Nephron progenitor cell (in vitro differentiated cells): ENCODE results near the gene CYSRT1.

Experiments
- DNase-seq: peaks from one replicate; pipeline ENCODE4 v3.0.0; 2021
- H3K27ac Mint-ChIP-seq: 2 replicates; pipeline ENCODE4 v1.8.0; 2021; ENCODE audit warnings: mild to moderate bottlenecking, moderate library complexity, mixed read lengths
- H3K27me3 Mint-ChIP-seq: 2 replicates; pipeline ENCODE4 v1.8.0; 2021; ENCODE audit warnings: mild to moderate bottlenecking, low read depth, mixed read lengths; ENCODE audit not compliant: poor library complexity
- H3K36me3 Mint-ChIP-seq: 2 replicates; pipeline ENCODE4 v1.8.0; 2021; ENCODE audit warnings: low read depth, mixed read lengths
- H3K4me1 Mint-ChIP-seq: 2 replicates; pipeline ENCODE4 v1.8.0; 2021; ENCODE audit warnings: mixed read lengths
- H3K4me3 Mint-ChIP-seq: 2 replicates; pipeline ENCODE4 v1.8.0; 2021; ENCODE audit warnings: mild to moderate bottlenecking, moderate library complexity, mixed read lengths
- H3K9me3 Mint-ChIP-seq: 2 replicates; pipeline ENCODE4 v1.8.0; 2021; ENCODE audit warnings: mild to moderate bottlenecking, moderate library complexity, mixed read lengths
- TF ChIP-seq, protein P1 (sequence below): fragments of 200-600 bp; sonication (generic); IDR thresholded peaks from 2 replicates; pipeline ENCODE4 v1.5.0; 2021; ENCODE audit warnings: antibody characterized with exemption

CYSRT1 gene

DNA sequence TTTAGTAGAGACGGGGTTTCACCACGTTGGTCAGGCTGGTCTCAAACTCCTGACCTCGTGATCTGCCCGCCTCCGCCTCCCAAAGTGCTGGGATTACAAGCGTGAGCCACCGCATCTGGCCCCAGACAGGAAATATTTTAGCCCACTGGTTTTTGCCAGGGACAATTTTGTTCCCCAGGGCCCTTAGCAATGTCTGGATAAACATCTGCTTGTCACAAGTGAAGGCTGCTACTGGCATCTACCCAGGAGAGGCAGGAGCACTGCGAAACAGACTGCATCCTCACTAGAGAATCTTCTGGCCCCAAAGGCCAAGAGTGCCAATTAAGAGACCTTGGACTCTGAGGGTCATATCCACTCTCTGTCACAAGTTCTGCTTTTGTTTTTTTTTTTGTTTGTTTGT, 22.0 kb upstream of the CYSRT1 start:
- TF ChIP-seq, protein P1, sequence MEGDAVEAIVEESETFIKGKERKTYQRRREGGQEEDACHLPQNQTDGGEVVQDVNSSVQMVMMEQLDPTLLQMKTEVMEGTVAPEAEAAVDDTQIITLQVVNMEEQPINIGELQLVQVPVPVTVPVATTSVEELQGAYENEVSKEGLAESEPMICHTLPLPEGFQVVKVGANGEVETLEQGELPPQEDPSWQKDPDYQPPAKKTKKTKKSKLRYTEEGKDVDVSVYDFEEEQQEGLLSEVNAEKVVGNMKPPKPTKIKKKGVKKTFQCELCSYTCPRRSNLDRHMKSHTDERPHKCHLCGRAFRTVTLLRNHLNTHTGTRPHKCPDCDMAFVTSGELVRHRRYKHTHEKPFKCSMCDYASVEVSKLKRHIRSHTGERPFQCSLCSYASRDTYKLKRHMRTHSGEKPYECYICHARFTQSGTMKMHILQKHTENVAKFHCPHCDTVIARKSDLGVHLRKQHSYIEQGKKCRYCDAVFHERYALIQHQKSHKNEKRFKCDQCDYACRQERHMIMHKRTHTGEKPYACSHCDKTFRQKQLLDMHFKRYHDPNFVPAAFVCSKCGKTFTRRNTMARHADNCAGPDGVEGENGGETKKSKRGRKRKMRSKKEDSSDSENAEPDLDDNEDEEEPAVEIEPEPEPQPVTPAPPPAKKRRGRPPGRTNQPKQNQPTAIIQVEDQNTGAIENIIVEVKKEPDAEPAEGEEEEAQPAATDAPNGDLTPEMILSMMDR = no peak
- H3K36me3 Mint-ChIP-seq = peaks cover 10% of the 10 kb centered on the region
- no peak overlapping the region for H3K27ac Mint-ChIP-seq
- H3K4me3 Mint-ChIP-seq = peak overlapping the region; percentile 15
- H3K9me3 Mint-ChIP-seq = no peaks in the 10 kb centered on the region
- DNase-seq = no peak
- peaks cover 63% of the 10 kb centered on the region for H3K4me1 Mint-ChIP-seq
- H3K27me3 Mint-ChIP-seq = no peaks in the 10 kb centered on the region

DNA sequence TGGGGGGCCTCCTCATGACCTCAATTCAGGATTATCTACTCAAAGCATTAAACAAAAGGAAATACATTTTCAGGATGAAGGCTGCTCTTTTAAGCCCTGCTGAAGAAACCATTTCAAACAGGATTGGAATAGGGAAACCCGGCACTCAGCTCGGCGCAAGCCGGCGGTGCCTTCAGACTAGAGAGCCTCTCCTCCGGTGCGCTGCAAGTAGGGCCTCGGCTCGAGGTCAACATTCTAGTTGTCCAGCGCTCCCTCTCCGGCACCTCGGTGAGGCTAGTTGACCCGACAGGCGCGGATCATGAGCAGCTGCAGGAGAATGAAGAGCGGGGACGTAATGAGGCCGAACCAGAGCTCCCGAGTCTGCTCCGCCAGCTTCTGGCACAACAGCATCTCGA, 20.2 kb upstream of the CYSRT1 start:
- H3K9me3 Mint-ChIP-seq = no peaks in the 10 kb centered on the region
- no peak for DNase-seq
- H3K27me3 Mint-ChIP-seq = no peaks in the 10 kb centered on the region
- H3K4me1 Mint-ChIP-seq = peaks cover 55% of the 10 kb centered on the region
- H3K36me3 Mint-ChIP-seq = peaks cover 10% of the 10 kb centered on the region
- peak overlapping the region; percentile 96 for H3K4me3 Mint-ChIP-seq
- TF ChIP-seq, protein P1 = no peak
- H3K27ac Mint-ChIP-seq = peak overlapping the region; percentile 85

DNA sequence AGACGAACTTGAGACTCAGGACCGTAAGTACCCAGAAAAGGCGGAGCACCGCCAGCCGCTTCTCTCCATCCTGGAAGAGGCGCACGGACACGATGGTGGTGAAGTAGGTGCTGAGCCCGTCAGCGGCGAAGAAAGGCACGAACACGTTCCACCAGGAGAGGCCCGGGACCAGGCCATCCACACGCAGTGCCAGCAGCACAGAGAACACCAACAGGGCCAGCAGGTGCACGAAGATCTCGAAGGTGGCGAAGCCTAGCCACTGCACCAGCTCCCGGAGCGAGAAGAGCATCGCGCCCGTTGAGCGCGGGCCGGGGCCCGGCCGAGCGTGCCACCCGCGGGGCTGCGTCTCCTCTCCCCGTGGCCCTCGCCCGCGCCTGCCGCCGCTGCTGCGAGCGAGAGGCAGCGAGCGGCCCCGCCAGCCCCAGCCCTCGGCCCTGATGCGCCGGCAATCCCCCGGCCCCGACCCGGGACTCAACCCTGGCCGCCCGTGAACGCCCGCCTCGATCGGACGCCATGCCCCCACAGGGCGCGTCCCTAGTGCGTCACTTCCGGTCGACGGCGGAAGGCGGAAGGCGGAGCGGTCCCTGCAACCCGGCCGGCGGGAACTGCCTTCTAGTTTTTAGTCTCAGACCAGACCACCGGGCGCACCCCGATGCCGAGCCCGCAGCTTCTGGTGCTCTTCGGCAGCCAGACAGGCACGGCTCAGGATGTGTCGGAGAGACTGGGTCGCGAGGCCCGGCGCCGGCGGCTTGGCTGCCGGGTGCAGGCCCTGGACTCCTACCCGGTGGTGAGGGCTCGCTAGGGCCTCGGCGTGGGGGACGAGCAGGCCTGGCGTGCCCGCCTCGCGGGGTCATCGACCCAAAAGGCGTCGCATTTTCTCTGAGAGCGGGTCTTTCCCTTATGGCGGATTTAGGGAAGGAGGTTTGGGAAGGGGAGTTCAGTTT, 19.6 kb upstream of the CYSRT1 start, which contains the start of the genes NDOR1 and TMEM203:
Gene NDOR1 (plus strand): TSS at position 575 of the 944 bp plus-strand sequence. CDS start 78 bp downstream, at position 653.
Gene TMEM203 (minus strand): TSS at position 523 of the 944 bp plus-strand sequence. CDS start 234 bp downstream, at position 289.
- Mint-ChIP-seq H3K4me1 (peaks cover 55% of the 10 kb centered on the region), H3K9me3 (no peaks in the 10 kb centered on the region), H3K36me3 (peaks cover 10% of the 10 kb centered on the region), H3K4me3 (peak within 1 kb of the TSS; percentile 96), H3K27me3 (no peaks in the 10 kb centered on the region), H3K27ac (peak within 1 kb of the TSS; percentile 97)
- DNase-seq = peak; percentile 98
- TF ChIP-seq, protein P1 = no peak

DNA sequence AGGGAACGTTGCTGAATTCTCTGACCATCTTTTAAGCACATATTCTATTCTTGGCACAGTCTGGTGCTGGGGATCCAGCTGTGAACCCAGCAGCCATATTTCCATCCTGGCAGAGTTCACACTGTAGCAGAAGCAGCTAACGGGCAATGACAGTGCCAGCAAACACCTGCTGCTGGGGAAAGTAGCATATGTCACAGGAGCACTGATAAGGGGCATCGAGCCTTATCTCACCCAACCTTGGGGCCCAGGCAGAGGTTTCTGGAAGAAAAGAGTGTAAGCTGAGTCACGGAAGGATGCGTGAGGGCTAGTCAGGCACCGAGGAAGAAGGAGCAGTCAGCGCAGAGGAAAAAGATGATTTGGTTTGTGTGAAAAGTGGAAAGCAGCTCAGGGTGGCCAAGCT, 18.4 kb upstream of the CYSRT1 start:
- Mint-ChIP-seq H3K36me3 (peaks cover 10% of the 10 kb centered on the region), H3K9me3 (no peaks in the 10 kb centered on the region), H3K27ac (peak overlapping the region; percentile 76), H3K4me3 (peak overlapping the region; percentile 96), H3K4me1 (peaks cover 46% of the 10 kb centered on the region), H3K27me3 (no peaks in the 10 kb centered on the region)
- TF ChIP-seq, protein P1 = no peak
- no peak for DNase-seq

DNA sequence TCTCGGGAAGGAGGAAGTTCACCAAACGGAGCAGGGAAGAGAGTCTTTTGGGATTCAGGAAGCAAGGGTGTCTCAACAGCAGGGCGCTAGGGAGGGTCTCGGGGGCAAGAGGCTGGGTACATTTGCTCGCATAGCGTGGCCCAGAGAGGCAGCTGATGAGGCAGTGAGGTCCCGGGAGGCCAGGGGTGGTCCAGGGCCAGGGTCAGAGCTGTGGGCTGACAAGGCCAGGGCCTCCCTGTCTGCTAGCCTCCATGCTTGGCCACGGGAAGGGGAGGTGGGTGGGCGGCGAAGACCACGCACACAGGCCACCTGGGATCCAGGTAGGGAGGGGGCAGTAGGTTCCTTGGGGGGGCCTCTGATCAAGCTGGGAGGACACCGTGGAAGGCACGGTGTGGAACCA, 13.4 kb upstream of the CYSRT1 start:
- Mint-ChIP-seq H3K36me3 (peaks cover 14% of the 10 kb centered on the region), H3K9me3 (no peaks in the 10 kb centered on the region), H3K27me3 (no peaks in the 10 kb centered on the region), H3K4me3 (no peak overlapping the region), H3K4me1 (peaks cover 12% of the 10 kb centered on the region), H3K27ac (no peak overlapping the region)
- TF ChIP-seq, protein P1 = no peak
- no peak for DNase-seq
